IPS DF 4.7 (cell line): ENCODE data around the gene SMURF1.

ENCODE experiments used
- DNase-seq: peaks from one replicate; pipeline ENCODE4 v3.0.0-alpha.2; 2013; ENCODE audit warnings: low spot score; ENCODE audit errors: extremely low read depth

SMURF1 gene

GRCh38 chr7:99098286-99098823, 45.6 kb downstream of the SMURF1 start:
- no peak for DNase-seq

- no peak for DNase-seq
Measured at GRCh38 chr7:99097730-99098129, 46.2 kb downstream of the SMURF1 start.

- DNase-seq, result no peak
Measured at GRCh38 chr7:99096124-99096887, 47.6 kb downstream of the SMURF1 start.

- DNase-seq, result no peak
Measured at GRCh38 chr7:99095698-99096097, 48.2 kb downstream of the SMURF1 start.

GRCh38 chr7:99094401-99094800, 49.5 kb downstream of the SMURF1 start:
- no peak for DNase-seq

GRCh38 chr7:99092064-99092720, 51.7 kb downstream of the SMURF1 start:
- no peak for DNase-seq

- DNase-seq, result no peak
Measured at GRCh38 chr7:99090771-99091542, 53.0 kb downstream of the SMURF1 start.

- no peak for DNase-seq
Measured at GRCh38 chr7:99089914-99090629, 53.8 kb downstream of the SMURF1 start.

GRCh38 chr7:99086944-99087343, 57.0 kb downstream of the SMURF1 start:
- DNase-seq, result no peak

GRCh38 chr7:99086532-99086931, 57.4 kb downstream of the SMURF1 start:
- no peak for DNase-seq

- no peak for DNase-seq
Measured at GRCh38 chr7:99083733-99084132, 60.2 kb downstream of the SMURF1 start.

GRCh38 chr7:99083068-99083651, 60.7 kb downstream of the SMURF1 start:
- no peak for DNase-seq

- DNase-seq, result no peak
Measured at GRCh38 chr7:99080679-99081078, 63.2 kb downstream of the SMURF1 start.

GRCh38 chr7:99079104-99079503, 64.8 kb downstream of the SMURF1 start:
- DNase-seq, result no peak

- no peak for DNase-seq
Measured at GRCh38 chr7:99078416-99078815, 65.5 kb downstream of the SMURF1 start.

- no peak for DNase-seq
Measured at GRCh38 chr7:99076615-99077014, 67.3 kb downstream of the SMURF1 start.

- DNase-seq, result no peak
Measured at GRCh38 chr7:99073839-99074446, 70.0 kb downstream of the SMURF1 start.

GRCh38 chr7:99072126-99072525, 71.8 kb downstream of the SMURF1 start:
- DNase-seq, result no peak

GRCh38 chr7:99070361-99070760, 73.5 kb downstream of the SMURF1 start:
- DNase-seq, result no peak

GRCh38 chr7:99061001-99061776, 82.7 kb downstream of the SMURF1 start:
- DNase-seq, result no peak
